OCI-LY7 (cell line): ENCODE results near the gene SLC6A4. TPM values are rescaled to one million over a fixed set of nuclear protein-coding genes. Genes with fewer than 3 reads are reported as not detected.

Experiments
- BruUV-seq: library from RNA; stranded (reverse); fragments of 400-500 nt; replicated peaks from 2 replicates; lab custom pipeline; 2021; lab: Mats Ljungman, UMichigan
- CTCF ChIA-PET: fragments of 300-600 bp; sonication (Branson Sonifier 250); formaldehyde crosslinking; loops from one replicate; lab custom pipeline; 2022; ENCODE audit warnings: antibody characterized with exemption; ENCODE audit not compliant: unreplicated experiment; lab: Charles Lee
- POLR2A ChIA-PET: fragments of 300-600 bp; sonication (Branson Sonifier 250); formaldehyde crosslinking; loops from one replicate; lab custom pipeline; 2022; ENCODE audit warnings: antibody characterized with exemption; lab: Charles Lee
- DNase-seq: peaks from one replicate; pipeline ENCODE4 v3.0.0-alpha.2; 2015; ENCODE audit warnings: low spot score
- H2AFZ ChIP-seq: fragments of 200-600 bp; sonication (generic), shearing (Covaris generic); 2 replicates; pipeline ENCODE4 v1.6.1; 2014; ENCODE audit warnings: mild to moderate bottlenecking, antibody characterized with exemption, low read length, moderate library complexity
- H3K27ac ChIP-seq: fragments of 200-600 bp; sonication (generic); 2 replicates; pipeline ENCODE4 v1.5.1; 2014; ENCODE audit warnings: mixed run types, low read depth, mild to moderate bottlenecking, moderate library complexity, low read length, inconsistent platforms; ENCODE audit not compliant: poor library complexity, severe bottlenecking
- H3K36me3 ChIP-seq: fragments of 200-600 bp; sonication (generic); 2 replicates; pipeline ENCODE4 v1.6.1; 2014; ENCODE audit warnings: mild to moderate bottlenecking, antibody characterized with exemption, low read length, moderate library complexity, mixed read lengths; ENCODE audit not compliant: insufficient read depth
- H3K4me1 ChIP-seq: fragments of 200-600 bp; sonication (generic); 2 replicates; pipeline ENCODE4 v1.5.1; 2014; ENCODE audit warnings: mild to moderate bottlenecking, low read length; ENCODE audit not compliant: insufficient read depth, poor library complexity, severe bottlenecking
- H3K4me2 ChIP-seq: fragments of 200-600 bp; sonication (generic); 2 replicates; pipeline ENCODE4 v1.6.1; 2014; ENCODE audit warnings: mild to moderate bottlenecking, low read length
- H3K4me3 ChIP-seq: fragments of 200-600 bp; sonication (generic); 2 replicates; pipeline ENCODE4 v1.5.1; 2014; ENCODE audit warnings: mild to moderate bottlenecking, low read depth, low read length; ENCODE audit not compliant: poor library complexity, severe bottlenecking
- H3K79me2 ChIP-seq: fragments of 200-600 bp; sonication (generic); 2 replicates; pipeline ENCODE4 v1.6.1; 2016; ENCODE audit warnings: low read depth, mild to moderate bottlenecking, low read length, moderate library complexity, mixed read lengths; ENCODE audit not compliant: insufficient read depth
- H3K9me2 ChIP-seq: fragments of 200-600 bp; sonication (generic); 2 replicates; pipeline ENCODE4 v1.6.1; 2016; ENCODE audit warnings: mild to moderate bottlenecking, low read length, mixed read lengths; ENCODE audit not compliant: insufficient read depth
- H3K9me3 ChIP-seq: fragments of 200-600 bp; sonication (generic); 2 replicates; pipeline ENCODE4 v1.6.1; 2014; ENCODE audit warnings: mild to moderate bottlenecking, mixed run types, low read length, mixed read lengths
- H4K20me1 ChIP-seq: fragments of 200-600 bp; sonication (generic); 2 replicates; pipeline ENCODE4 v1.6.1; 2014; ENCODE audit warnings: mild to moderate bottlenecking, antibody characterized with exemption, low read length, moderate library complexity, mixed read lengths; ENCODE audit not compliant: insufficient read depth
- EZH2phosphoT487 ChIP-seq: fragments of 200-600 bp; sonication (generic); IDR thresholded peaks from 2 replicates; pipeline ENCODE4 v1.6.1; 2018; ENCODE audit warnings: low read depth, borderline replicate concordance, mild to moderate bottlenecking, mixed run types, antibody characterized with exemption, low read length, moderate library complexity, mixed read lengths
- intact Hi-C: fragments of 100-400 bp; cut with micrococcal nuclease; formaldehyde crosslinking; loops from one replicate; pipeline ENCODE4 v1.10.0; 2022; ENCODE audit not compliant: unreplicated experiment
- total RNA-seq, 2 experiments: library from RNA; depleted of rRNA in 1 of 2; stranded (reverse); fragments of >200 nt in 1 of 2; shearing (Covaris generic) in 1 of 2; gene quantifications; 2 replicates each; pipeline ENCODE4 v1.2.3, GENCODE V29; 2014 to 2022
- TF ChIP-seq, protein P1 (sequence below): fragments of 200-600 bp; sonication (generic); conservative IDR thresholded peaks from 2 replicates; pipeline ENCODE4 v1.5.1; 2014; ENCODE audit warnings: mild to moderate bottlenecking, antibody characterized with exemption, low read length, moderate library complexity, mixed read lengths

Gene SLC6A4
- total RNA-seq, 2 experiments from 2014 or later = 0.09 TPM; not detected in 1

DNA sequence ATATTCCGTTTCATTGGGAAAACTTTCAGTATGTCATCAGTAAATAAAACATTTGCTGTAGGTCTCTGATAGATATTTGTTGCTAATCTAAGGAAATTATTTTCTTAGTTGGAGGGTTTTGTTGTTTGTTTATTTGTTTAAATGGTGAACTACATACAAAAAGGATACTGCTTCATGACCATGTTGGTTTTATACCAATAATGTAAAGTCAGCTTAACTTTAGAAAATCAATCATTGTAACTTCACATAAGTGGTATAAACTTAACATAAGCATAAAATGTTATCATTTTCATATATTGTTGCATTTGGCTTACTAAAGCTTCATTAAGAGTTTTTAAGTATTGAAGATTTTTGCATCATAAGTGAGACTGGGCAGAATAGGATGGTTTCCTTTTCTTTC lies 60.9 kb downstream of the SLC6A4 start:
- H3K9me3 ChIP-seq = no peaks in the 10 kb centered on the region; the same call in 1 of the 2 replicates
- no peak for DNase-seq
- H4K20me1 ChIP-seq = peaks cover 10% of the 10 kb centered on the region; the same call in 1 of the 2 replicates
- H2AFZ ChIP-seq = no peak overlapping the region
- H3K27ac ChIP-seq = no peak overlapping the region
- CTCF ChIA-PET = no interaction called here
- no TSS peak for BruUV-seq
- H3K4me2 ChIP-seq = no peak overlapping the region
- H3K4me1 ChIP-seq = peaks cover 17% of the 10 kb centered on the region
- no peaks in the 10 kb centered on the region for H3K9me2 ChIP-seq
- intact Hi-C loops = no loop called here
- no peak overlapping the region for H3K4me3 ChIP-seq
- no peak for TF ChIP-seq EZH2phosphoT487
- TF ChIP-seq, protein P1, sequence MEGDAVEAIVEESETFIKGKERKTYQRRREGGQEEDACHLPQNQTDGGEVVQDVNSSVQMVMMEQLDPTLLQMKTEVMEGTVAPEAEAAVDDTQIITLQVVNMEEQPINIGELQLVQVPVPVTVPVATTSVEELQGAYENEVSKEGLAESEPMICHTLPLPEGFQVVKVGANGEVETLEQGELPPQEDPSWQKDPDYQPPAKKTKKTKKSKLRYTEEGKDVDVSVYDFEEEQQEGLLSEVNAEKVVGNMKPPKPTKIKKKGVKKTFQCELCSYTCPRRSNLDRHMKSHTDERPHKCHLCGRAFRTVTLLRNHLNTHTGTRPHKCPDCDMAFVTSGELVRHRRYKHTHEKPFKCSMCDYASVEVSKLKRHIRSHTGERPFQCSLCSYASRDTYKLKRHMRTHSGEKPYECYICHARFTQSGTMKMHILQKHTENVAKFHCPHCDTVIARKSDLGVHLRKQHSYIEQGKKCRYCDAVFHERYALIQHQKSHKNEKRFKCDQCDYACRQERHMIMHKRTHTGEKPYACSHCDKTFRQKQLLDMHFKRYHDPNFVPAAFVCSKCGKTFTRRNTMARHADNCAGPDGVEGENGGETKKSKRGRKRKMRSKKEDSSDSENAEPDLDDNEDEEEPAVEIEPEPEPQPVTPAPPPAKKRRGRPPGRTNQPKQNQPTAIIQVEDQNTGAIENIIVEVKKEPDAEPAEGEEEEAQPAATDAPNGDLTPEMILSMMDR = no peak
- peaks cover 82% of the 10 kb centered on the region for H3K36me3 ChIP-seq
- POLR2A ChIA-PET = interaction anchor here (0.9 kb wide), 1 partner anchor 23 kb away, joined by 6 read pairs; no protein-coding TSS in a partner anchor
- H3K79me2 ChIP-seq = peaks cover 16% of the 10 kb centered on the region; the same call in 1 of the 2 replicates

DNA sequence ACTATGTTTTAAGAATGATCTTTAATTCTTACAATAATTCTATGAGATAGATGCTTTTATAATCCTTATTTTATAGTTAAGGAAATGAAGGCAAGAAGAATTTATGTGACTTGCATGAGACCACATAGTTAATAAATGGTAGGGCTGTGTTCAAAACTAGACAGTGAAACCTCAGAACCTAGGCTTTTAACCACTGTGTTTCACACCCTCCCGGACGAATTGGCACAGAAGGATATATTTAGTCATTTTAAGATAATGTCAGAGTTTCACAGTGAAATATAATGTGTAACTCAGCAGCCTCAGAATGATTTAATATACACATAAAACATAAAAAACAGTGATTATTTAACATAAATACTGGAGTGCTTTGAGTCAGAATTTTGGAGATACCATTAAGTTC lies 61.8 kb downstream of the SLC6A4 start:
- H3K4me3 ChIP-seq = no peak overlapping the region
- no peak for DNase-seq
- no peak overlapping the region for H2AFZ ChIP-seq
- TF ChIP-seq EZH2phosphoT487 = no peak
- TF ChIP-seq, protein P1 = no peak
- no peak overlapping the region for H3K27ac ChIP-seq
- peaks cover 81% of the 10 kb centered on the region for H3K36me3 ChIP-seq
- H3K4me1 ChIP-seq = peaks cover 17% of the 10 kb centered on the region
- no peaks in the 10 kb centered on the region for H3K9me2 ChIP-seq
- no peaks in the 10 kb centered on the region; the same call in 1 of the 2 replicates for H3K9me3 ChIP-seq
- TSS peak; percentile 17 for BruUV-seq
- ChIA-PET CTCF (no interaction called here), POLR2A (interaction anchor here (1.2 kb wide), 1 partner anchor 17 kb away, joined by 4 read pairs; no protein-coding TSS in a partner anchor)
- intact Hi-C loops = no loop called here
- H3K4me2 ChIP-seq = no peak overlapping the region
- peaks cover 10% of the 10 kb centered on the region; the same call in 1 of the 2 replicates for H4K20me1 ChIP-seq
- H3K79me2 ChIP-seq = peaks cover 25% of the 10 kb centered on the region; the same call in 1 of the 2 replicates

DNA sequence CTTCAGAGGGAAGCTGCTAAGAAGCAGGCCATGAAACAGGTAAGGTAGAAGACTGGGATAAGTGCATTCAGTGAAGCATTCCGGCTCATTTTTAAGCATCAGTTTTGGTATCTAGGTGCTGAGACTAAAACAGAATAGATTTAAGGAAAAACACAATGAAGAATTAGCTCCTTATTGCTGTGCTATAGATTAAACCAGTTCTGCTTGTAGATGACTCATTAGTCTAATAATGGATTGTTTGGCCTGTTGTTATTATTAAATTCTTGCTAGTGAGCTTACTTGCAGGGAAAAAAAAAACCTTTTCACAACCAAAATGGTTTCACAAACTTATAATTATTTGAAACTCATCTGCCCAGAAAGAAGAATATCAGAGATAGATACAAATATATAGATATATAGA lies 62.9 kb downstream of the SLC6A4 start:
- Histone ChIP-seq H3K9me2 (no peaks in the 10 kb centered on the region), H3K4me1 (peaks cover 17% of the 10 kb centered on the region), H2AFZ (no peak overlapping the region), H3K36me3 (peaks cover 75% of the 10 kb centered on the region), H3K27ac (no peak overlapping the region), H3K9me3 (no peaks in the 10 kb centered on the region; the same call in 1 of the 2 replicates), H4K20me1 (peaks cover 10% of the 10 kb centered on the region; the same call in 1 of the 2 replicates), H3K4me3 (no peak overlapping the region), H3K4me2 (no peak overlapping the region), H3K79me2 (peaks cover 26% of the 10 kb centered on the region; the same call in 1 of the 2 replicates)
- BruUV-seq = no TSS peak
- ChIA-PET CTCF (no interaction called here), POLR2A (interaction anchor here (1.2 kb wide), 1 partner anchor 16 kb away, joined by 4 read pairs; no protein-coding TSS in a partner anchor)
- DNase-seq = no peak
- intact Hi-C loops = no loop called here
- TF ChIP-seq EZH2phosphoT487 = no peak
- TF ChIP-seq, protein P1 = no peak
